Activated T-cell treated with anti-CD3 and anti-CD28 coated beads for 48 hours (primary cell): Measurements from ENCODE around the gene BAG1.

Experiments used
- DNase-seq: peaks from one replicate; pipeline ENCODE4 v3.0.0-alpha.2; 2020; ENCODE audit warnings: low read depth

BAG1 gene

DNA sequence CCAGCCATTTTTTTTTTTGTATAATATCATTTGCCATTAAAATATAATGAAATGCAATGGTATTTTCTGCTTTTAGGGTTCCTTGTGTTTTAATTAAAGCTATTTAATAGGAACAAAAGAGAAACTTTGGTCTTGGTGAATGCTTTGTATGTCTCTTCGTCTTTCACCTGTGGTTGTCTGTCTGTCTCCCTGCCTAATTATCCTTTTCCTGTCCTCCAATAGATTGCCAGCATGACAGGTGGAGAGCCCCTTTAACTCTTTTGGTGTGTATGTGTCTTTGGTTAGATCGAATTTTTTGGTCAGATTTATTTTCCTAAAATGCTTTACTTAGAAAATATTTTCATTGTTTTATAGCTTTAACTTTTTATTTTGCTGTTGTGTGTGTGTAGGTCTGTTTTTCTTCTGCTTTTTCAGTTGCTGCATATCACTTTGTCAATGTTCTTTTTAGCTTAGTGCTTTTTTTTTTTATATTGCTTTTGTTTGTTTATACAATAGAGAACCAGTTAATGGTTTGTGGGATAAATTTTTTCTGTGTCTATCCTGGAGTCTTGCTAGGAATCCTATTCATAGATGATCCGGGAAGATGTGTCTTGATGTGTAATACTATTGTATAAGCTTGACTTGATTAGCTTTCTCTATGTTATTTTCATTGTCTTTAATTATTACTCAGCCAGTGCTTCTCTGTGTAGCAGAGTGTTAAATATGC lies 8.9 kb upstream of the BAG1 start:
- DNase-seq = no peak

- no peak for DNase-seq
Measured at GRCh38 chr9:33272061-33272460, 7.6 kb upstream of the BAG1 start.

- DNase-seq = no peak
Measured at GRCh38 chr9:33270146-33270545, 5.6 kb upstream of the BAG1 start.

- DNase-seq = no peak
Measured at GRCh38 chr9:33267151-33267767, 2.8 kb upstream of the BAG1 start.

GRCh38 chr9:33265211-33265865 lies 830 bp upstream of the BAG1 start:
- DNase-seq = no peak

GRCh38 chr9:33264003-33264472 lies 470 bp downstream of the BAG1 start:
- peak; percentile 27 for DNase-seq

DNA sequence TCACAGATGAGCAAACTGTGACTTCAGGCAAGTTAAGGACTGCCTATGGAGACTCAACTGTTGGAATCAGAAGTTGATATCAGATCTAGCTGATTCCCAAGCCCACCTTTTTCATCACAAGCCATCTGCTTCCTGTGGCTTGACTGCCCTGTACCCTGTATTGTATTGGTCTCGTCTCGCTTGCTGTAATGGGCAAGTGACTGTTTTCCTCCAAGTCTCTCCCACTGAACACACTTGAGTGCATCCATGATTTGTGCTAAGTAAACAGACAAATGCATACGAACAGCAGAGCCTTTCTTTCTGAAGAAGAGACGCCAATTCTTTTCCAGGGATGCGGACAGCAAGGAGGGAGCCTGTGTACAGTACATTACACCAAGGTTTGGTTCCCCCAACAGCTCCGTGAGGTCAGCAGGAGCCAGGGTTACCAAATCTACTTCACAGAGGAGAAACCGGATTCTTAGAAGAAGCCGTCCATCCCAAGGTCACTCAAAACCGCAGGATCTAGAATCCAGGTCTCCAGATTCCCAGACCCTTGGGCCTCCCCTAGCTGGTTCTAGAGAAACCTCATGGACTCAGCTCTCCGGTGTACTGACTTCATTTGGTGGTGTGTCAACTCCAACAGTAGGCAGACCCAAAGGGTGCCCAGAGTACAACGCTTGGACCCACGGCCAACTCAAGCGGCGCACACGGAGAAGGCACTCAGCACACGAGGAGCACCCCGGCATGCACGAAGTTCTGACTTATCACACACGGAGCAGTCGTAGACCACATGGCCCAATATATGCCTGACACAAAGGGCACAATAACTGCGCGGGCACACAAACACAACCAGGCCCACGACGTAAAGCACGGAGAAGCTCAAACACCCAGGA lies 1.1 kb downstream of the BAG1 start:
- no peak for DNase-seq

DNA sequence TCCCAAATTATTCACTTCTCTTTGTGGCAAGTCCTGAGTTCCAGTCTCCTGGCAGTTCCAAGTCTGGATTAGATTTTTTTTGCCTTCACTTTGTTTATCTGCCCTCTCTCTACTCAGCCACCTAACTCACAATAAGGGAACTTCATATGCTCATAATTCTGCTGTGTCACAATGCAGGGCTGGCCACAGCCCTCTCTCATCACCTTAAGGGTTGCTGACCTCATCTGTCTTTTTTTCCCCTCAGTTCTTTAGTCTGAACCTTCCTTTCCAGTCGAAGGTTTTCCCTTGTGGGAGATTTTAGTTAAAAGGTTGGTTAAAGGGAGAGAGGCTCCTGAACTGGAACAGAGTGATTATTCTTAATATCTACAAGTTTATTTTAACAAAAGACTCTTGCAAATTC lies 4.1 kb downstream of the BAG1 start:
- no peak for DNase-seq

GRCh38 chr9:33257276-33257675 lies 7.2 kb downstream of the BAG1 start:
- DNase-seq = no peak

GRCh38 chr9:33256236-33256635 lies 8.3 kb downstream of the BAG1 start:
- DNase-seq = no peak

DNA sequence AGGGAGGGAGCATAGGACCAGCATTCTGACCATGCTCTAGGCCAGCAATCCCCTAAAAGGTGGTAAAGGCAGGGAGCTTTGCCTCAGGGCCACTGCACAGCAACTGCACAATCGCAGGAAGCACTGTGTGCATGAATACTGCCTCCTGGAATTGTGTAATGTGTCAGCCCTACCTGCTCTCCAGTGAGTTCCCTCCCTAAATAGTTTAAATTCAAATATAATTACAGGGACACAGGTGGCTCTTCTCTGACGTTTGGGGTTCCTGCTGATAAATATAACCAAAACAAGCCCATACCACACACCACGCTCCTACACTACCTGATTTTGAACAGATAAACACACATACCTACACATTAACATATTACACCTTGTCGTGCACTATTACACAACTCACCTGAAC lies 9.0 kb downstream of the BAG1 start:
- DNase-seq = no peak

- DNase-seq = no peak
Measured at GRCh38 chr9:33255014-33255413, 9.5 kb downstream of the BAG1 start.

DNA sequence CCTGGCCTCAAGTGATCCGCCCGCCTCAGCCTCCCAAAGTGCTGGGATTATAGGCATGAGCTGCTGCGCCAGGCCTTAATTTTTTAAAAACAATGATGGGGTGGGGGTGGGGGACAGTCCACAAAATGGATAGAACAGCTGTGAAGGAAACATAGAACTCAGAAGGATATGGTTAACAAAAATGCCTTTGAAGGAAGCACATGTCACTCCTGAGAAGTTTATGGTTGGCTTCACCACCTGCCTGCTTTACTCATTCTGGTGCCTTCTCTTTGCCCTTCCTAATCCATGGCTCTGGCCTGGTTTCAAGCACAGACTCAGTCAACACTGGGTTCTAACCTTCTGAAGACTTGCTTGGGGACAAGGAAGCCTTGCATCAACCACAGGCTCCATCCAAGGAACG lies 10.3 kb downstream of the BAG1 start:
- no peak for DNase-seq

GRCh38 chr9:33250458-33250995 lies 14.0 kb downstream of the BAG1 start:
- DNase-seq = no peak

DNA sequence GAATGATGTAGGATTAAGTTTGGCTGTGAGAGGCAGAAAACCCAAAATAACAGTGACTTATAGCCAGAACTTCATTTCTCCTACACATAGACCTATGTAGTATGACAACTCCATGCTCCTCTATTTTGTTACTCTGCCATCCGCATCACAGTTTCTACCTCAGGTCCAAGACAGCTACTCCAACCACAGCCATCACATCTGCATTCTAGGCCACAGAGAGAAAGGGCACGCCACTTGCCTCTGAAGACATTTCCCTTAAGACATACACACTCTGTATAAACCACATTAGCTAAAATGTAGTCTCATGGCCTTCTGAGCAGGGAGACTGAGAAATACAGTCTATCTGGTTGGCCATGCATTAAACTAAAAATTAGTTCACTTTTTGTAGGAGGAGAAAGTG lies 14.5 kb downstream of the BAG1 start:
- DNase-seq = no peak

- no peak for DNase-seq
Measured at GRCh38 chr9:33249087-33249658, 15.3 kb downstream of the BAG1 start.

DNA sequence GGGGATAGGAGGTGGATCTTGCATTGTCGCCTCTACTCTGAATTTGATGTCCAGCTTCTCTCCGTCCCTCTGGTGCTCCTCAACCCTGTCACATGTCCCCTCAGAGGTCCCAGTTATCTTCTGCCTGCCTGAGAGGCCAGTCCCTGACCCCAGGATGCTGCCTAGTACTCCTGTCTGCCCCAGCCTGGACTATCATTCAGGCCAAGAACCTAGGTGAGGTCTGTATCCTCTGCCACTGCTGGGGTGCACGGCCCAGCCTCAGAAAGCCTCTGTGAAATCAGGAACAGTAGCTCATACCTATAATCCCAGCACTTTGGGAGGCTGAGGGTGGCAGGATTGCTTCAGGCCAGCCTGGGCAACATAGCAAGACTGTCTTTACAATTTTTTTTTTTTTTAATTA lies 15.9 kb downstream of the BAG1 start:
- no peak for DNase-seq

- DNase-seq = no peak
Measured at GRCh38 chr9:33246269-33246860, 18.1 kb downstream of the BAG1 start.

DNA sequence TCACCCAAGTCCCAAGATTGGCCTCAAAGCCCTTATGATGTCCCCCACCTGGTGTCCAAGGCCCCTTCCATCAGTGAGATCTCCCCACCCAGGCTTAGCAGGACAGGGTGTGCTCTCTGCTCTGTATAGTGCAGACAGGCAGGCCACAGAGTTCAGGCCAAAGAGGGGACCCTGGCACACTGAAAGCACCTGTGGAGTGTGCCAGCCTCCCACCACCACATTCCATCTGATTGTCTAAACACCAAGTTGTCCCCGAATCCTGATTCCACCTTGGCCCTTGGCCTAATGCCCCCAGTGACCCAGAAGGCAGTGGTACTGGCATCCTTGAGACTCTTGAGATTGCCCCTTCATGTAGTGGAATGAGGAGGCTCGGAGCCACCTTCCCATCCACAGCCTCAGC lies 19.2 kb downstream of the BAG1 start:
- DNase-seq = no peak

GRCh38 chr9:33244137-33244784 lies 20.2 kb downstream of the BAG1 start:
- DNase-seq = no peak

GRCh38 chr9:33242609-33243134 lies 21.8 kb downstream of the BAG1 start:
- no peak for DNase-seq
